HepG2 (cell line): ENCODE measurements around the gene ESR1. TPM values are rescaled to one million over a fixed set of nuclear protein-coding genes. Genes with fewer than 3 reads are reported as not detected.

Experiments used
- ATF2 ChIP-seq: sonication (generic); formaldehyde crosslinking; IDR thresholded peaks from 2 replicates; pipeline ENCODE4 v1.4.0; 2020; ENCODE audit warnings: missing genetic modification reagents
- ATF3 ChIP-seq: sonication (generic); formaldehyde crosslinking; IDR thresholded peaks from 2 replicates; pipeline ENCODE4 v1.4.0; 2020; ENCODE audit warnings: missing genetic modification reagents
- FOXO1 ChIP-seq: sonication (generic); formaldehyde crosslinking; IDR thresholded peaks from 2 replicates; pipeline ENCODE4 v1.4.0; 2020; ENCODE audit warnings: missing genetic modification reagents
- HNF1B ChIP-seq: sonication (generic); formaldehyde crosslinking; IDR thresholded peaks from 2 replicates; pipeline ENCODE4 v1.5.1; 2020; ENCODE audit warnings: mild to moderate bottlenecking, moderate library complexity, missing genetic modification reagents
- IRF1 ChIP-seq: sonication (generic); formaldehyde crosslinking; IDR thresholded peaks from 2 replicates; pipeline ENCODE4 v1.4.0; 2020; ENCODE audit warnings: low read depth, mild to moderate bottlenecking, missing genetic modification reagents
- KDM6A ChIP-seq: IDR thresholded peaks from 2 replicates; pipeline ENCODE4 v1.6.1; 2016; ENCODE audit warnings: low read depth
- MAX ChIP-seq: IDR thresholded peaks from 2 replicates; pipeline ENCODE4 v1.6.1; 2012; ENCODE audit warnings: inconsistent platforms
- NAIF1 ChIP-seq: sonication (generic); formaldehyde crosslinking; IDR thresholded peaks from 2 replicates; pipeline ENCODE4 v1.5.0; 2020; ENCODE audit warnings: mild to moderate bottlenecking, missing genetic modification reagents, borderline replicate concordance
- PAXIP1 ChIP-seq: sonication (generic); formaldehyde crosslinking; conservative IDR thresholded peaks from 2 replicates; pipeline ENCODE4 v1.4.0; 2020; ENCODE audit warnings: mild to moderate bottlenecking, missing genetic modification reagents, moderate library complexity
- PHF20 ChIP-seq: sonication (generic); formaldehyde crosslinking; IDR thresholded peaks from 2 replicates; pipeline ENCODE4 v1.5.0; 2020; ENCODE audit warnings: mild to moderate bottlenecking, missing genetic modification reagents
- PRDM10 ChIP-seq: sonication (generic); formaldehyde crosslinking; IDR thresholded peaks from 2 replicates; pipeline ENCODE4 v1.4.0; 2020; ENCODE audit warnings: low read depth, missing genetic modification reagents
- RFX3 ChIP-seq: IDR thresholded peaks from 2 replicates; pipeline ENCODE4 v1.6.1; 2016; ENCODE audit warnings: missing biosample characterization, missing genetic modification reagents
- RNF2 ChIP-seq: fragments of 450-650 bp; conservative IDR thresholded peaks from 2 replicates; pipeline ENCODE4 v1.6.1; 2016; ENCODE audit warnings: low read depth
- STAT5B ChIP-seq: sonication (generic); formaldehyde crosslinking; IDR thresholded peaks from 2 replicates; pipeline ENCODE4 v1.4.0; 2020; ENCODE audit warnings: missing genetic modification reagents
- TBX2 ChIP-seq: sonication (generic); formaldehyde crosslinking; IDR thresholded peaks from 2 replicates; pipeline ENCODE4 v1.5.0; 2020; ENCODE audit warnings: missing genetic modification reagents, mild to moderate bottlenecking, borderline replicate concordance
- ZBTB38 ChIP-seq: sonication (generic); formaldehyde crosslinking; IDR thresholded peaks from 2 replicates; pipeline ENCODE4 v1.5.1; 2020; ENCODE audit warnings: mild to moderate bottlenecking, missing genetic modification reagents
- ZNF383 ChIP-seq: sonication (generic); formaldehyde crosslinking; IDR thresholded peaks from 2 replicates; pipeline ENCODE4 v1.4.0; 2020; ENCODE audit warnings: missing genetic modification reagents, mild to moderate bottlenecking, borderline replicate concordance
- polyA plus RNA-seq, 8 experiments: library from polyadenylated mRNA; depleted of rRNA in 3 of 8; stranded (reverse) in 7 of 8; unstranded in 1 of 8; fragments of >200 nt; fragmentation: Illumina TruSeq in 4 of 8; extraction: Trizol in 4 of 8; gene quantifications; 2 replicates each; pipeline versions ENCODE4 v1.2.1 to v1.2.3, GENCODE V29; 2011 to 2016; ENCODE audit warnings: low read depth in 4 of 8, missing spikeins in 1 of 8, mixed read lengths in 1 of 8; ENCODE audit not compliant: insufficient read depth in 1 of 8
- total RNA-seq, 5 experiments: library from RNA; depleted of rRNA; stranded (reverse); fragments of >200 nt; fragmentation: Illumina TruSeq; extraction: Trizol; gene quantifications; 2 replicates each; pipeline ENCODE4 v1.2.3, GENCODE V29; 2016; ENCODE audit warnings: low read depth in 1 of 5

ESR1 gene
- total and polyA plus RNA-seq, 2 of the 13 experiments (the other 11 are each of a cell fraction or from before 2014, with no cell fraction given) = not detected

GRCh38 chr6:152135755-152136448 is 328.4 kb downstream of the ESR1 start (continued):
- peak; percentile 90 for TF ChIP-seq PAXIP1 (CRISPR knock-in tag)
- TF ChIP-seq FOXO1 (CRISPR knock-in tag) = peak; percentile 55; the same call in 1 of the 2 replicates
- TF ChIP-seq IRF1 = no peak; the same call in 1 of the 2 replicates
- no peak for TF ChIP-seq STAT5B (CRISPR knock-in tag)
- peak; percentile 59 for TF ChIP-seq KDM6A (CRISPR knock-in tag)
- peak; percentile 53; the same call in 1 of the 2 replicates for TF ChIP-seq MAX
- 0 out of 2 replicates have a peak, but pooled peaks have one; percentile 31 for TF ChIP-seq HNF1B (CRISPR knock-in tag)
- no peak for TF ChIP-seq ZNF383 (CRISPR knock-in tag)
- no peak for TF ChIP-seq ZBTB38
- TF ChIP-seq RNF2 = no peak
- peak; percentile 59; the same call in 1 of the 2 replicates for TF ChIP-seq ATF3
- no peak for TF ChIP-seq PHF20 (CRISPR knock-in tag)
- TF ChIP-seq PRDM10 = peak; percentile 34; the same call in 1 of the 2 replicates
- 0 out of 2 replicates have a peak, but pooled peaks have one; percentile 28 for TF ChIP-seq ATF2 (CRISPR knock-in tag)
- TF ChIP-seq TBX2 = peak; percentile 95
- no peak for TF ChIP-seq RFX3
- peak; percentile 71; the same call in 1 of the 2 replicates for TF ChIP-seq NAIF1
